Activated CD4-positive, CD25-positive, alpha-beta regulatory T cell (primary cell): ENCODE measurements around the gene S100A11.
"Not testable (repeated sequence)": the region's sequence is repeated elsewhere in the genome, so short reads cannot be mapped to it uniquely, and the experiment has no call there.

ENCODE experiments used
- DNase-seq, 4 experiments: peaks; one replicate each; lab custom pipeline; 2025; lab: John Stamatoyannopoulos, UW

S100A11 gene

DNA sequence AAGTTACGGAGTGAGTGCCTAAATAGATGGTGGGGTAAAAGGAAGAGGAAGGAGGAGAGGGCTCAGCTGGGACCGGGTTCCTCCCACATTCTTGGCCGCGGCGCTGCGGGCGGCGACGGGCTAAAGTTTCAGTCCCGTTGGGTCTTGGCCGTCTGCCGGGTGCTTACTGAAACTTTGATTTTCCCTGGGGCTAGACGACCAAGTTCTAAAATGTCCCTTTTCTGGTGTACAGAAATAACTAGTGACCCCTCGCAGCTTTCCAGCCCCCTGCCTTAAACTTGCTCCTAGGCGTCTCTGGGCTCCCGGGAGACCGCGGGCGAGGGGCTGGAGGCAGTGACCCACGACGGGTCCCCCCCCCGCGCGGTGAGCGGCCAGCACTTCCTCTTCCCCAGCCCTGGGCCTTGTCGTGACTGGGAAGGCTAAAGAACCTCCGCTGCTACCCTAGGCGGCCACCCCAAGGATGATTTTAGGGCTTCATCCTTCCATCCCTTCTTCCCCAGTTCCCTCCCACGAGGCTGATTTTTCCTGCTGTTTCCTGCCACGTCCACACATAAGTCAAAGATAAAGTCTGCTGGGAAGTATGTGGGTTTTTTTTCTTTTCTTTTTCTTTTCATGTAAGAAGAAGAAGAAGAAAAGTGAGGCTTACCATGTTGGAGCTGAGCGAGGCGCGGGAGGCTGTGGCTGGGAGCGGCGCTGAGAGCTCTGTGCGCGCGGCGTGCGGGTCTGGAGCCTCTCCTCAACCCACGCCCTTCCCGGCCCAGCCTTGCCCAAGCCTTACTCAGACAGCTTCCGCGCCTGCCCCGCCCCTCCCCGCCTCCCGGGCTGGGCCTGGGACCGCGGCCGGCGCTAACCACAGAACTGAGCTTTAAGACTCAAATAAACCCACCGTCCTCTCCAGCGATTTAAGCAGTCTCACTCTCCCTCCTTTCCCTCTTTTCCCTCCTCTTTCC lies at the start of gene S100A11:
Gene S100A11, minus strand, starts transcription at position 738 of the 950 bp plus-strand sequence. Its CDS starts 89 bp downstream, at position 649.
- DNase-seq, result peak; percentile 11 to 42 (median 16)

GRCh38 chr1:152084853-152085252 lies 48.0 kb upstream of the S100A11 start:
- no peak for DNase-seq

GRCh38 chr1:152081026-152081425 lies 44.2 kb upstream of the S100A11 start:
- not testable (repeated sequence) for DNase-seq

DNA sequence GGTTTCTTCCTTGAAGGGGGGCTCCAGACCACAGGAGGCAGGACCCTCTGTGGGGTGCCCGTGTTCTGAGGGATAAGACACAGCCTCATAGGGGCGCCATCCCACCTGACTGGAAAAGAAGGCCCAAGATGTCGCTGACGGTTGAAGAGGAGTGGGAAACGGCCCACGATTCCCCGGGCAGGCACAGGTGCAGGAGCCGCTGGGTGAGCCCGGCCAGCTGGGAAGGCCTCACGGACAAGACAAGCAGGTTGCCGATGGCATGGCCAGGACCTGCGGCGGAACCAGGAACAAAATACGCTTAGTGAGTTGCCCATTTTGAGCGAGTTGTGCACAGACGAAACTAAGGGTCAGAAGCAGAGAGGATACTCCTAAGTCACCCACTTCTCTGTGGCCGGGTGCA lies 43.7 kb upstream of the S100A11 start:
- not testable (repeated sequence) for DNase-seq

- DNase-seq, result no peak
Measured at GRCh38 chr1:152078831-152079441, 42.1 kb upstream of the S100A11 start.

GRCh38 chr1:152072311-152072710 lies 35.5 kb upstream of the S100A11 start:
- DNase-seq, result no peak

DNA sequence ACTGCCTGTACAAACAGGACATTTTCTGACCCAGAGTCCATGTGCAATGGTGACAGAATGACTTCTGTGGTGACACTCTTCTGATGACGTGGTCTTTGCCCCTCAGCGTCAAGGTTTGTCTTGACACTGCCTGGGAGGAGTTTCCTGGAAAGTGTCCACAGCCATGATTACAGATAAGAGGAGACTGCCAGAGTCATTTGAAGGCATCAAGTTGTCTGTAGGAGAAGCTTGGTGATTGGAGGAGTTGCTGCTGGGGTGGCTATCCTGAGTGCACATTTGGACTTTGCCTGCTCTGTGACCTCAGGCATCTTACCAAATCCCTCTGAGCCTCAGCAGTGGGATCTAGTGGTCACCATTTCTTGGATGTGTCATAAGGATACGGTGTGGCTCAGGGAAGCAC lies 34.3 kb upstream of the S100A11 start:
- no peak for DNase-seq

DNA sequence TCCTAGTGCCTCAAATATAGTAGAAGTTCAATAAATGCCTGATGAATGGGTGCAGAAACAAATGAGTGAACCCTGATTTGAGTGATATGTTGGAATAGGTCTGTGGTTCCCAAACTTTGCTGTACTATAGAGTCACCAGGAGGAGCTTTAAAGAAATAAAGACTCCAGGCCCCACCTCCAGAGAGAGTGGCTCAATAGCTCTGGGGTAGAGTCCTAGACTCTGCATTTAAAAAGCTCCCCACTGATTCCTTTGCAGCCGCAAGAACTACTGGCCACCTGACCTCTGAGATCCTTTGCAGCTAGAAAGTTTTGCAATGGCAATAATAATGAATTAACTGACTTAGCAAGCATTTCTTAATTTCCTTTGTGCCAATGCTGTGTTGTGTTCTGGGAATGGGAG lies 31.1 kb upstream of the S100A11 start:
- no peak for DNase-seq

DNA sequence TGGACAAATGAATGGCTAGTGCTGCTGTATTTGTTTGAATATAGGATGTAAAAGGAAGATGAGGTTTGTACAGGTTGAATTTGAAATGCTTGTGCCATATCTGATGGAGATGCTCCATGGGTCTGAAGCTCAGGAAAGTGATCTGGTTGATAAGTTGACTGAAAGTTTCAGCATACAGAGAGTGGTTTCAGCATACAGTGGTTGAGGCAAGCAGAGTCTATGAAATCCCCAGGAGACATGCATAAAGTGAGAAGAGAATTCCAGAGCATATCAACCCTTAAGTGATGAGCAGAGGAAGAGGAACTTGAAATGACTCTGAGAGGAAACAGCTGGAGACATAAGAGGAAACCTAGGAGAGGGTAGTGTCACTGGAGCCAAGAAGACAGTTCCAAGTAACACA lies 30.3 kb upstream of the S100A11 start:
- no peak for DNase-seq

- no peak for DNase-seq
Measured at GRCh38 chr1:152061952-152062351, 25.1 kb upstream of the S100A11 start.

- DNase-seq, result no peak
Measured at GRCh38 chr1:152053375-152053774, 16.6 kb upstream of the S100A11 start.

GRCh38 chr1:152052606-152053005 lies 15.8 kb upstream of the S100A11 start:
- peak; percentile 64 to 89 (median 78) for DNase-seq

DNA sequence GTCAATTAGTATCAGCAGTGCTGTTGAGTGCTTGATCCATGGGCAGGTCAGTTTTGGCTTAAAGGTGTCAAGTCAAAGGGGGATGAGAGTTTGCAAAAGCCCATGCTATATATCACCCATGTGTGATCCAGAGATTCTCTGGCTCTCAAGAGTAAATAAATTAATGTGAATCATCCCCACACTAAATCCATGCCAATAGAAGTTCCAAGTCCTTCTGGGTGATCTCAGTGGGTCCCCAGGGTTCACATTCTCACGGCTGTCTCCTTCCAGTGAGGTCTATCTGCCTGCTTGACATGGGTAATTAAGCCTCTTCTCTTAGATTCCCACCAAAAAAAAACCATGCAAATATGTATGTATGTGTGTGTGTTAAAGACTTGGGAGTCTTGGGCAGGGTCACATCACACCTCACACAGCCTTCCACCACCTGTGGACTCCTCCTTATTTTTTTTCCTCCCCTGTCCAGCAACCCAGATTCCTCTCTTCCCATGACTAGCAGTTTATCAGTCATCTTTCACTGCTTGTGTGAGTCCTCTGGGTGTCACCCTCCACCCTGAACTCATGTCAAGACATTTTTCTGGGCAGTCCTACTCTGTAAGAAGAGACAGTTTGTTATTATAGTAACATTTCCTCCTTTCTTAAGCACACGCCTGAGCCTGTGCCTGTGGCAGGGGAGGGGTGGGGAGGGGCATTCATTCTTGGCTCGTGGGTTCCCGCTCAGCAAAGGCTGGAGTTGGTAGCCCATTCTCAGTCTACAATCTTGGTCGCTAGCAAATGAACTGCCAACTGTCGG lies 14.3 kb upstream of the S100A11 start:
- DNase-seq, result no peak

DNA sequence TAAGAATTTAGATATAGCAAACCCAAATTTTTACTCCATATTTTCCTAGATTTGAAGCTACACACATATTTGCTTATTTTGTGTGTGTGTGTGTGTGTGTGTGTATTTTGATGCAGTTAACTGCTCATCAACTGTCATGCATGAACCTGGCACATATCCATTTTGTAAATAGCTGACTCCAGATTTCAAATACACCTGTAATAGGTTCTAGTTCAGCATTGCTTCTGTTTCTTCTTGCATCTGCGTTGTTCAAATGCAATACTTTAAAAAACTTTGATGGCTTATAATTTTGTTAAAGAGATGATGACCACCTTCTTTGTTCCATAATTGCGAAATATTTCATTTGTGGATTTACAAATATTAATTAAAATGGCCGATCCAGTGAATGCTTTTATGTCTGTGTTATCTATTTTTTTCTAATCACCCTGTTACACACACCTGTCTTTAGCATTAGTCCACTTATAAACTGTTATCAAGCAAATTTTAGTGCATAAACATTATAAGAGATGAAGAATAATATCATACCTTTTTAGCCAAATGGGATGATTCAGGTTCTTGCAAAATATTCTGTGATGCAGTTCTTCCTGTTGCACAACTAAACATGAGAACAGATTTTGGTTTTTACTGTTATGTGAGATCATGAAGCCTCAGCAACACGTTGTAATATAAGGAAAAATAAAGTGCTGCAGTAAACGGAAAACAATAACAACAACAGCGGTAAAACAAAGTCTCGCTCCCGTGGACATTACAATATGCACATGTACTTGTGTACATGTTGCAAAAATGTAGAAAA lies 12.7 kb upstream of the S100A11 start:
- DNase-seq, result no peak

DNA sequence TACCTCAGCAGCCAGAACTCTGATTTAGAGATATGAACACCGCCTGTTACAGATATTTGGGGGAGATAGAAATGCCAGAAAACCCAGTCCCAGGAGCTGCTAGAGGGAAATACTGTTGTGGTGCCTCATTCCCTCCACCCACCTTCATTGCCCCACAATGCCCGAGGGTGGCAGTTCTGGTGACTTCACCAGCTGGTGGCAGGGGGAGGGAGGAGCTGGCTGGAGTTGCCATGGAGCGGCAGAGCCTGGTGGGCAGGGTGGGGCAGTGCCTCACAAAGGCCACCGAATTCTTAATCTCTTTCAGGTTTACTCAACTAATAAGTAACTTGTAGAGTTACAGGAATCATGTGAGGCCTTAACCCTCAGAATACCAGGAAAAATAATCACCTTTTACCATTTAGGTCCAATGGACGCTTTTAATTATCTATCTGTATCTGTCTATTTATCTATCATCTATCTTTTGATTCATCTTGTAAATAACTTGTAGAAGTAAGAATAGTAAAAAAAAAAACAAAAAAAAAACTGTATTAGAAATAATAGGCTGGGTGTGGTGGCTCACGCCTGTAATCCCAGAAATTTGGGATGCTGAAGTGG lies 11.7 kb upstream of the S100A11 start:
- peak in 3 of 4 experiments; percentile 27 to 39 (median 28) for DNase-seq

DNA sequence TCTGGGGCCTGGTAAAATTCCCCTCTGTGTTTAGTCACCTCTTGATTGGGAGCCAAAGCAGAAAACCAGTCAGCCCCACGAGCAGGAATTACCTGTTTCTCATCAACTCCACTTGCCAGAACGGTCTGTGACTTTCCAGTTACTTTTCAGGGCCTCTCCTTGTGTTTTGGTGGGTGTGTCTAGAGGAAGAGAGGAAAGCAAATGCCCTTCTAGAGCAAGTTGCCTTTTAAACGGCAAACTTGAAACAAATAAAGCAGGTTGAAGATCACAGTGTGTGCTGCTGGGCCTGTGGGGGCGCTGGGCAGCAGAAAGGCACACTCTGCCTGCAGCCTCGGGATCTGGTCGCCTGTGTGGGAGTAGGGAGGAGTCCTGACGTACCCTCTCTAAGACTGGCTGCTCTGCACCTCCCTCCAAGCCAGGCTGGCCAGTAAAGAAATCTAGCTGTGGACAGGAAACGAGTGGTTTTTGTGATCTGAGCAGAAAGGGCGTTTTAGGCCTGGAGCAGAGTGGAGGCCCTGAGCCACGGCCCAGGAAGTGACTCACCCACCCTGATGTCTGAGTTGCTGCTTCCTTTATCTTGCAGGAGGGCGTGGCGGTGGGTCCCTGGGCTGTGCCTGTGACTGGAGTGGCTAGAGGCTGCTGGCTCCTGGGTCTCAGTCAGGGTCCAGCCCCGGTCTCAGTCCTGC lies 11.1 kb upstream of the S100A11 start:
- DNase-seq, result peak; percentile 56 to 81 (median 68)

DNA sequence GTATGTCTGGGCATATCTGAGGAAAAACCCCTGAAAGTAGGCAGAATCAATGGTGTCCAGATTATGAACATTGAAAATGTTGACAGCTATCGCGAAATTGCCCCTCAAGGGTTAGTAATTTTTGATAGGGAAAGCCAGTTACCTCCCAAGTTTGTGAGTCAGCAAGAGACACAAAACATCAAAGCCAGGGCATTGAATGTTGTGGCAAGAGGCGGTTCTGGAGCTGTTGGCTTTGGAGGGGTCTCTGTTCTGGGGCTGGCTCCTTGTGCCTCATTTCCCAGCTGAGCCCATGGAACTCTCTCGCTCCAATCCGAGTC lies 10.6 kb upstream of the S100A11 start:
- no peak for DNase-seq

DNA sequence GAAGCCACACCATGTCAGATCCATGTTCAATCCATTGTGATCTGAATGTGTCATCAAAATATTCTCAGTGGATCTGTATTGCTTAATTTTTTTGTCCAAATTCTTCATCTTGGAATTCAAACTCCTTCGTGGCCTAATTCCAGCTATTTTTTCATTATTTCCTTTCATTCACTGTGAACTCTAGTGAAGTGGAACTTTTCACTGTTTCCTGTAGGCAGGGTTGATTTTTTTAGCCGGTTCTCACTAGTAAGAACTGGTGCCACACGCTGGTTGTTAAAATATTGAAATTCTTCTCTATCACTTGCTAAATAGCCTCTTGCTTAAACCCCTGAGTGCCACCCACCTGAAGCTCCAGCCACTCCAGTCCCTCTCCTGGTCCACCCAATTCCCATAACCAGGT lies 7.6 kb upstream of the S100A11 start:
- DNase-seq, result no peak

GRCh38 chr1:152043870-152044269 lies 7.1 kb upstream of the S100A11 start:
- DNase-seq, result no peak

GRCh38 chr1:152042030-152042429 lies 5.2 kb upstream of the S100A11 start:
- no peak for DNase-seq

DNA sequence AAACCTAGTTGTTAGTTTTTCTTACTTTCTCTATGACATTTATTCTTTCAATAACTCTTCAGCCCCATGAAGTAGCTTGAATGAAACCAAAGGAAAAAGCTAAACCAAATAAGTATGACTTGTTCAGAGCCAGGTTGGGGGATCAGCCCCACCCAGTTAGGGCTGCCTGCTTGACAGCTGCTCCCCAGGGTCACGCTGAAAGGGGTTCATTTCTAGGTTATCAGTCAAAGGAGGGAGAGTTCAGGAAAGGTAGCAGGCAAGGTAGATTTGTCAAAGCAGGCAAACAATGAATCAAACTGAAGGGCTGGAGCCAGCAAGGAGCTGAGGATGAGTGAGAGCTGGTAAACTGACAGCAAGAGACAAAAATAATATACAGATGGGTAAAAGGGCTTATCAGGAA lies 3.1 kb upstream of the S100A11 start:
- DNase-seq, result no peak
